ENCODE data around the gene RNF133.

RNF133 gene, protein sequence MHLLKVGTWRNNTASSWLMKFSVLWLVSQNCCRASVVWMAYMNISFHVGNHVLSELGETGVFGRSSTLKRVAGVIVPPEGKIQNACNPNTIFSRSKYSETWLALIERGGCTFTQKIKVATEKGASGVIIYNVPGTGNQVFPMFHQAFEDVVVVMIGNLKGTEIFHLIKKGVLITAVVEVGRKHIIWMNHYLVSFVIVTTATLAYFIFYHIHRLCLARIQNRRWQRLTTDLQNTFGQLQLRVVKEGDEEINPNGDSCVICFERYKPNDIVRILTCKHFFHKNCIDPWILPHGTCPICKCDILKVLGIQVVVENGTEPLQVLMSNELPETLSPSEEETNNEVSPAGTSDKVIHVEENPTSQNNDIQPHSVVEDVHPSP

DNA sequence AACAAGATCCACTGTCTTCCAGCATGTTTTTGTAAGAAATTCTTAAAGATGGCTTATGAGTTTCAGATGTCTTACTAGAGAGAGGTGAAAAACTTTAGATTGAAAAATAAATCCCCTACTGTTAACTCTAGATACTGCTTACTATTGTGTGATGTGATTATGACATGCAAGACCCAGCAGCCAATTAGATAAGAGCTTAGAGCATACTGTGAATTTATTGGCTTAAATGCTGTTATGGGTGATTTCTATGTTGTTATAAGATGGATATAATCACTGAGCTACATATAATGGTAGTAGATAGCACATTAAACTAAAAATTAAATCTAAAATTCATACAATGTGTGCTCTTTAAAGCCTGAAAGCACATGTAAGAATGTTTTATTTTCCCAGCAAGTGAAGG lies at the start of gene RNF133:
Gene RNF133, minus strand, starts transcription at position 101 of the 400 bp plus-strand sequence. CDS start 199 bp downstream, outside the sequence.
- no peak for DNase-seq

DNA sequence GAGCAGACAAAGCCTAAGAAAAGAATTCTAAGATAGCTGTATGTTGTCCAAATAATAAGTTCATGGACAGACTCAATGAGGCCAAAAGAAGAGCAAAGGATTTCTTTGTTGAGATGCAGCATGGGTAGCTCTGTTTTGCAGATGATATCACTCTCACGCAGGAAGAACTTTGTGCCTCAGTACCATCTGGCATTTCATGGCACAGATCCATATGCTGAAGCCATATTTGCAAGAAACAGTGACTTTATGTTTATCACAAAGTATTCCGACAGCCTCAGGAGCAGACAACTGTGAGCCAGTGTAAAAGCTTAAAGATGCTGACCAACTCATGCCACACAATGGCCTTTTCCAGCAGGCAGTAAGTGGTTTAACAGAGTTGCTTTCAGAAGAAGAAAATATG lies 49.3 kb upstream of the RNF133 start:
- no peak for DNase-seq

DNA sequence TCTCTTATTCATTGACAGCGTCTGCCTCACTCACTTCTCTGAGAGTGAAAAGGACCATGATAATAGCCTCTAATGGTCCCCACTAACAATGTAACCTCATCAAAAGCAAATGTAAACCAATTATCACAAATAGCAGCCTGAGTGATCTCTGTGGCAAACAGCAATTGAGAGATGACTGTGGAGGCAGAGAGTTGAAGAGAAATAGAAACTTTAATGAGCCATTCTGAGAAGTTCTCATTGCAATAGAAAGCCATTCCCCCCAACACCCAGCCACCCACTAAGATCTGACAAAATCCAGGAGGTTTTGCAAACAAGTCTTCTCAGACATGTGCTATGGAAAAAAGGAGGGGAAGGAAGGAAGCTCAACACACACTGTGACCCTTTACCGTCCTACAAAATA lies 48.0 kb upstream of the RNF133 start:
- no peak for DNase-seq

DNA sequence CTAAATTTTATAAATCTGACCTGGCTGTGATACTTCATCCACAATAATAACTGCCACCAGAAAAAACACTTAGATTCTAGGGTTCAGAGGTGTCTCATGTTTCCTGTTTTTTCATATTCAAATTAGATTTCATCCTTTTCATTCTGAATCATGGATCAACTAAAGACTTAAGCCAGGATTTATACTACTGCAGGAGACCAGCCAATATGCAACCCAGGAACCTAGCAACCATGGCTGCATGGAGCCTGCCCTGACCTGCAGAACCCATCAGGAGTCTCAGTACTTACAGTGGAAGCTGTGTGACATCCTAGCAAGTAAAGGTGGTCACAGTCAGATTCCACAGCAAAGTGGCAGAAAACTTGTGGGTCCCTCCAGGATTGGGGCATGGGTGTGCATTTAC lies 44.3 kb upstream of the RNF133 start:
- DNase-seq, result no peak

DNA sequence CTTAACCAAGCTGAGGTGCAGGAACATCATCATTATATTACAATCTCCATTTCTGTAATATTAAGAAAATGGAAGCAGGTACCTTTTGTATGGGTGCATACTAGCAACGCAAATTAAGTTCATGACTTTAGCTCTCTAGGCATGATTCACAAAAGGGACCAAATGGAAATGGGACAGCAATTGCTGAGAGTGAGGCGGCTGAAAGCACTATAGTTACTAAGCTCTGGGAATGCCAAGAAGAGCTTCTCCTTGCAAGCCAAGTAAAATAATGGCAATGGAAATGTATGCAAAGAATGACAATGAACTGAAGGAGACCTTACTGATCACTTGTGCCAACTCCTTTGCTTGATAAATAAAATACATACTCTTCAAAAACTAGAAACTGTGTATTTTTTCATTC lies 40.0 kb upstream of the RNF133 start:
- no peak for DNase-seq

DNA sequence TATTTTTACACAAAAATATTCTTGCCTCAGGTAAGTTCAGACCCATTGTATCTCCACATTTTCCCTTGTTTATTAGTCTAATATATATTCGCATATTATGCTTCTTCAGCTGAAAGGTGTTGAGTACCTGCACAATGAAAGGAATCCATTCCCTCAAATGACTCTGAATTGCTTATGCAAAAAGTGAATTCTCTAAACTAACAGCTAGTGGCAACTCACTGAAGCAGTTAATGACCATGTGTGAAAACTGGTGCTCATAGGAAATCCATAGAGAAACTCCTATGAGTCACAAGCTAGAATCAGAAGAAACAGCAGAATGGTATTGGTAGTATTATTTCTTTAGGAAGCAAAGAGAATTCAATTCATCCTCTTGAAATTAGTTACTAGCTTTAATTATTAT lies 37.3 kb upstream of the RNF133 start:
- DNase-seq, result no peak

DNA sequence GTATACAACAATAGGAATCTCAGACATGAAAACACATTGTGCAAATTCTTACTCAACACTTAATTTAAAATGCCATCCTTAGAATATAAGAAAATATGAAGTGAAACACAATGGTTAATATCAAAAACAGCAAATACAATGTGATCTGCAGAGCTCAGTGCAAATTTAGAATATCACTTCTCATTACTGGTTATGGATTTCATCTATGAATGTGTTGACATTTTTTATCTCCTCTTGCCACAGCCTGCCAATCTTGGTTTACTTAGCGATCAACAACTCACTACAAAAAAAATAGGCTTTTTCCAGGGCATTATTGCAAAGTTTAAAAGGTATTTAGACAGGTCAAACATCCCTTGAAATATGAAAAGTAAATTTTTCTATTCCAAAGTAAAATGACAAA lies 28.8 kb upstream of the RNF133 start:
- no peak for DNase-seq

DNA sequence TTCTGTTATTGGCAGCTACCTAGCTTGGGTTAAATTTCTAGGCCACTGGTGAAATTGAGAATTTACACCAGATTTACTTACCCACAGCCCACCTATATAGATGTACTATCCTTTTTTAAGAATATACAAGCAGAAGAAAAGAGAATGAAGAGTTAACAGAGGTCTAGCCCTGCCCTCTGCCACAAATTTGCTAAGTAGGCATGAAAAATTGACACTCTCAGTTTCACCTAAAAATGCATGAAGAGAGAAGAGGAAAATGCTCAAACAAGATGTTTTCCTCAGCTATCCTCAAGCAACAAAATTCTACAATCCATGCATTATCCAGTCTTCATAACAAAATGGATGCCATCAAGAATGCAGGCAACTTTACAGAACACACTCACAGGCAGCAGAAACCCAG lies 28.4 kb upstream of the RNF133 start:
- no peak for DNase-seq

DNA sequence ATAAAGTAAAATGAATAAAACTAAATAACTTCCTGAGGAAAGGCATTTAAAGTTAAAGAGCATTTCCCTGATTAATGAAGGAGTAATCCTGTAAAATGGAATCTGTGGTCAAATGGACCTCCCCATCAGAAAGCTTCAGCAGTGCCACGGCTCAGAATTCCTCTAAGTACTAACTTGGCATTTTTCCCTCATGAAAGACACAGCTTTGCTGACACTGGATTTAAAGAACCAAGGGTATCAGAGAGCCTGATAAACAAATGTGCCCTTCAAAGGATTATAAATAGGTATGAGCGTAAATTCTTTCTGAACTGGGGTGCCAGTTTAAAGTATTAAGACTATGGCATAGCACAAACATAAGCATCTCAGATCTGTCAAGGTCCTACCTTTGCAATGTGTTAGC lies 28.0 kb upstream of the RNF133 start:
- no peak for DNase-seq

DNA sequence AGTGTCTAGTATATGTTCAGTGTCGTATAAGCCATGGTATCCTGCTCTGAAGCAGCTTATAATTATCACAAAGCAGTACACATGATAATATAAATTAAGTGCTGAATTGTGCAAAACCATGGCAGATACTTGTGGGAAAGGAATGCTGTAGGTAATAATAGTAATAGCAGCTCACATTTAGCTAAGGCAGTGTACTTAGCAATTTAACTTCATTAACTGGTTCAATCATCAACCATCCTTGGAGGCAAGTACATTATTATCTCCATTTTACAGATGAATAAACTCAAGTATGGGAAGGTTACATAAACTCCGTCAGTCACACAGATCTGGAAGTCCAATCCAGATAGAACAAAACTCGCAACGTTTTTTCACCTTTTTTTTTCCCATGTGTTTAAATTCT lies 25.4 kb upstream of the RNF133 start:
- DNase-seq, result no peak

DNA sequence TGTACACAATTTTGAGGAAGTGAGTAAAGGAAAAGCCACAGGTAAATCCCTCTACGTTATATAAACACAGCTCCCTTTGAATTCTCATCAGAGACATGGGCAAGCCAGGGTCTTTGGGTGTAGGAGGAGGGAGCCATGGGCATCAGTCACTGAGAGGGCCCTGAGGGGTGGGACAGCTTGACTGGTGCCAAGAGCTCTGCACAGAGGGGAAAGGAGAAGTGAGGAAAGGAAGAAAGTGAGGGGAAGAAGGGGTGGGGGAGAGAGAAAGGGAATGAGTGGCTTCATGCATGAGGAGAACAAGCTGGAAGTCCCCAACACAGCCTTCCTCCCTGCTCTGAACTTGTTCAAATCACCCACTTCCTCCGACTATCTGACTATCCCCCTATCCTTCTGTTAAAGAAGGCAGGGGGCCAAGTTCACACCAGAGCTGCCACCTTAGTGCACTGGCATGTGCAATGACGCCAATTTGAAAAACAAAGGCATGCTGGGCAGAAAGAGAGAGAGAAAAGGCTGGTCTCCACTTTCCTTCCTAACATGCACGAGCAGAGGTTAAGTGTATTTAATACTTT lies 20.2 kb upstream of the RNF133 start:
- no peak for DNase-seq

DNA sequence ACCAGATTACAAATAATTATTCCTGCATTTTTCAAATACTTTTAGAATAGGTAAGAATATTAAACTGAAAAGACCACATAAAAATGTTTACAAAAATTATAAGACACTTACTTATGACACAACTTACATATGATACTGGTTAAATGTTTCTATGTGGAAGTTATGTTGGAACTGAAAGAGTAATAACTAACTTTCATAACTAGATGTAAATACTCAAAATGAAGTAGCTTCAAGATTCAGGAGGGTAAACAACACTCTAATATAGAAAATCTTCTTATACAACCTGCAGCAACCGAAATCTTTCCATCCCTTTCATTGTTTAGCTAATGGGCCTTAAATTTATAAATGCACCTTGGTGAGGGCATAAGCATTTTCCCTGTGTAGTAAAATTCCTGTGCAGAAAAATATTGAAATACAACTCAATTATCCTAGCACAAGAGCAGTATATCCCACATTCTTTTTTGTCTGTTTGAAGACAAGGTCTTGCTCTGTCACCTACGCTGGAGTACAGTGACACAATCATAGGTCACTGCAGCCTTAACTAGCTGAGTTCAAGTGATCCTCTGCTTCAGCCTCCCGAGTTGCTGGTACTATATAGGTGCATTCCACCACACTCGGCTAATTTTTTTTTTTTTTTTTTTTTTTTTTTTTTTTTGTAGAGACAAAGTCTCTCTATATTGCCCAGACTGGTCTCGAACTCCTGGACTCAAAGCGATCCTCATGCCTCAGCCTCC lies 18.6 kb upstream of the RNF133 start:
- DNase-seq, result no peak

DNA sequence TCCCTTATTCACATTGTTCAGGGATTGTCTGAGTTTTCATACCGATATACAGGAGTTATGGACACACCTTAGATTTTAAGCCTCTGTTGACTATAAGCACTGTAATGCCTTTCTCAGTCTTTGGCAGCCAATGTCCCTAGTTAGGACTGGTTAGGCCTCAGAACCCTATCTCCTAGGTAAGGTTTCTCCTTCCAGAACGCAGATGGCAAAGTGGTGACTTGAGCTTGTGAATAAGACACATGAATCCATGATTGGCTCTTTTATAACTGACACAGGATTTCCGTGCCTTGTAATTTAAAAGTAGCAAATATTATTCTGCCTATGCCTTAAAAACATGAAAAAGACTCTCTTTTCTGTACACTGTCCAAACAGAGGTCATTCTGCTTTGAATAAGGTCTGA lies 16.3 kb upstream of the RNF133 start:
- no peak for DNase-seq

DNA sequence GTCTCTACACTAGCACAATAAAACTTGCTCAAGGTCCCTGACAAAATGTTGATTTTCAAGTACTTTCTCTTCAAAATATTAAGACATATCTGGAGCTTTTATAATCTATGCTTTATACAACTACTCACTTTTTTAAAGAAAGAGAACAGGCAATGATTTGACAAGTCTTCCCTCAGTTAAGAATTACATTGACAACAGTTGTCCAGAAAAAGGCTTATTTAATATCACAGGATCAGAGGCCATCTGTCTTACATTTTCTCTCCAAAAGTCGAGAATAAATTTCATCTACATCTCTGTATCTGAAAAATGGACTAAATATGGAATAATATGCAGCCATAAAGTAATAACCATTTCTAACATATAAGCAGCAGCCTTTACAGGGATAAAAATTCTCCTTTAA lies 12.0 kb upstream of the RNF133 start:
- DNase-seq, result no peak

DNA sequence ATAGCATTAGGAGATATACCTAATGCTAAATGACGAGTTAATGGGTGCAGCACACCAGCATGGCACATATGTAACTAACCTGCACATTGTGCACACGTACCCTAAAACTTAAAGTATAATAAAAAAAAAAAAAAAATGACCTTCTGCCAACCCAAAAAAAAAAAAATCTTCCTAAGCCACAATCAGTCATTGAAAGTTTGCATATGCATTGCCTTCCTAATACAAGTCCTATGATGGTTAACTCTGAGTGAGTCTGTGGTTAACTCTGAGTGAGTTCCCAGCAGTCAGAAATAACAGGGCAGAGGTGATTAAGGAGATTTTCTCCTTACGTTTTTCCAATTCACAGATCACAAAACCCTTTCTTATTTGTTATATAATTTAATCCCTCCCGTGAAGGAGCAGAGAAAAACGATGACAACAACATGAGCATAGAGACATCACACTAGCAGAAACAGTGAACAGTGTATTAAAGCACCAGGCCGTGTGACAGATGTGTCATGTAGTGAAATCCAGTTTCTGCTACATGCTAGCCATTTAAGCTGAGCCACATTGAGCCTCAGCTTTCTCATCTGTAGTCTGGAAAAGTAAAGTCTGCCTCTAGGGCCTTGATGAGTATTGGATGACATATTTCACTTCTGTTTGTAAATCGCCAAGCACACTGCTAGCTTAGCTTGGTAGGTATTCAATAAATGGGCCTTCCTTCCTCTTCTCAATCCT lies 11.2 kb upstream of the RNF133 start:
- no peak for DNase-seq

DNA sequence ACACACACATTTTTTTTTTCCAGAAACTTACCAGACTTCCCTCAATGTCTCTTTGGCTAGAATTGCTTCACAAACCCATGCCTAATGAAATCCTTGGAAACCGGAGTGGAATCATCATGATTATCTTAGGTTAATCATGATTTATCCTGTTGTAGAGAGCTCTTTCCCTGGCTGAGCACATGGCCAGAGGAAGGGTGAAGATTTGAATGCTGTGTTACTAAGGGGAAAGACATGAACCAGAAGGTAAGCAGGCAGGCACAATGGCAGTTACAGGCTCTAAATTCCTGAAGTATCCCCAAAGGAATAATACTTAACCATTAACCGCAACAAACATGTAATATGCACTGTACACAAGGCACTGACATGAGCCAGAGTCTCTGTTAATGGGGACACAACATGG lies 7.9 kb upstream of the RNF133 start:
- DNase-seq, result no peak

DNA sequence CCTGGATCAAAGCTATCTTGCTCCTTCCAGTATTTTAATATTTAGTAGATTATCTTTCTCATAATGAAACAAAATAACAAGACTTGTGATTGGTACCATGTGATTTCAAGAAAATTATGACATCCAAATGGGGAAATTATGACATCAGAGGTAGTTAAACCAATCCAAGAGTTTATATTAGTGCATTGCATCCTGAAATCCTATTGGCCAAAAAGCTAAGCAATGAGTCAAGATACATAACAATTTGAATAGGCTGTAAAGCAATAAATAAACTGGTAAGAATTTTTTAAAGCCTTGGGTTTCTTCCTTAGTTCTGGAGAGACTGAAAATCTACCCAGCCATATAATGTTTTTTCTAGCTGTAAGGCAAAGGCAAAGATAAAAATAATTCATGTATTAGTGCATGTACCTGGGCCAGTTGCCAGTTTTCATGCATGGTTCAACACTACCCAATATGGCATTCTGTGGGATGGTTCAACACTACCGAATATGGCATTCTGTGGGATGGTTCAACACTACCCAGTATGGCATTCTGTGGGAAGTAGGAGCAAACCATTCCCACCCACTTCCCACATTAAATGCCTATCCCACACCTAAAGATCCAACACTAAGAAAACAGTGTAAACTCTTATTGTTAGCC lies 4.1 kb upstream of the RNF133 start, which contains the start of gene RNF148:
Gene RNF148, minus strand, starts transcription at position 51 of the 639 bp plus-strand sequence. CDS start 172 bp downstream, outside the sequence.
- no peak for DNase-seq

DNA sequence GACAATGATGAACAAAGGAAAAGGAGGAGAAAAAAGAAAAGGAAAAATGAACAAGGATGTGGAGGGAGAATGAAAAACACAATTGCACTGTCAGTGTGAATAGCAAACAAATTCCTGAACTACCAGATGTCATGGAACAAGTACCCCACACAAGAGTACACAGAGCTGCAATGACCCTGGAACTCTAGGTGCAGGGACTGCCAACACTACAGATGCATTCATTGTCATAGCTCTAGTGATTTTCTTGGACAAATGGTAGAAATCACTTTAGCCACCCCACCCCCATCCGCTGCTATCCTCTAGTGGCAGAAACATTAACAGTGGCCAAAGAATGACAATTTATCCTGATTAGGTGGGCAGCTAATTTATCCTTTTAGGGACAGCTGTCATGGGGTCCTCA lies 3.1 kb downstream of the RNF133 start:
- no peak for DNase-seq

DNA sequence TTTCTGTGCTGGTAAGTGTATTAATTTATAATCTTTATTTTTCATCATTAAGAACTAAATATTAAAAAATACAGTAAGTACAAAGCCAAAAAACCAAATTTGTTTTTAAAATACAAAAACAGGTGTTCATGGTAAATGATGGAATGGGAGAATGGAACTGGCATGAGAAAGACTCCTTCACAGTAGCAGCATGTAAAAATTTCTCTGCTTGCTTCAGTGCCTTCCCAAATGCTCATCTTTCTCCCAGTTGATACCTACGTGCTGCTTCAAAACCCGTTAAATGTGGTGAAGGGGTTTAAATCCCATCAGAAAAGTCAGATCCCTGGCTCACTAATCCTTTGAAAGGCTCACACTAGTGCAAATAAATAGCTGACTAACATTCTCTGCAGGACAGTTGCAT lies 4.2 kb downstream of the RNF133 start:
- no peak for DNase-seq

DNA sequence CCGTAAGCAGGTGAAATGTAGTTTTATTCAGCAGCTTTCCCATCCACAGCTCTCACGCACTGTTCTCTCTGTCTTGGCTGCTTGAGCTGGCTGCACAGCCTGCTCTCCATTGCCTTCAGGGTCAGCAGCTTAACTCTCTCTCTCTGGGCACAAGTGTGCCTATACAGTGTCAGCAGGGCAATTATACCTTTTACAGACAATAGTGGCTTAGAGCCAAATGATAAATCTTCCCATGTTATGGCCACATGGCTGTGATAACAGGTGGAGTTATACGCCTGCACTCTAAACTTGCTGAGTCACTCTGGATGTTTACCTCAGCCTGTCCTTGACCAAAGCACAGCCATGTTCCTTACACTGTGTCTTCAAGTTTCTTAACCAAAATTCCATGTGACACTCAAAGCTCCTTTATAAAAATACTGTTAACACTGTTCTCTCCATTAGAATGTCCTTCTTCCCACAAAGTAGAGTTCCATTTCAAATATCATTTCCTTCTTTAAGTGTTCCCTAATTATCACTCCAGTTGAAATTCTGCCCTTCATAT lies 6.1 kb downstream of the RNF133 start:
- DNase-seq, result no peak

DNA sequence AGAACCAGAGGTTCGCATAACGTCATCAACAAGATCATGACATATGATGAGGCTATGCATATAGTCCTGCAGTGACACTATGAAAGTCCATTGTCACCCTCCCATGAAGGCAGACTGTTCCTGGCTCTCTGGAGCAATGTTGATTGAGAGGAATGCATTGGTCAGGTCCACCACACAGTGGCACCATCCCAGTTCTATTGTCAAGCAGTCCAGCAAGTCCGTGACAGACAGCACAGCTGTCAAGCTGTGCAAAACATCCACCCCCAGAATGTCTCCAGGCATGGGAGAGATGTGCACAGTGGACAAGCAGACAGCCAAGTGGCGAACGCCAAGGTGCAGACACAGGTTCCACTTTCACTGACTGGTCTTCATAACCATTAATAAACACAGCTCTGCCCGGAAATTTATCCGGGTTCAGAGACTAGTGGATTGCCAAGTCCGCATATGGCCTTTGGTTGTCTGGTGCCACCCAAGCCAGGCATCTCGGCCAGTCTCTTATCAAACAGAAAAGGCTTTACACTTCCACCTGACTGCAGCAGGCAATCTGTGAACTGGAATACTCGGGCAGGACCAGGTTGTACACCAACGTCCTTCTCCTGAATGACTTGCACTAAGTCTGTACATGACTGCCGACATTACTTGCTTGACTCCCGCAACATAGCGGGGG lies 7.2 kb downstream of the RNF133 start:
- no peak for DNase-seq
